ENCODE results near the gene FGD5. TPM values are rescaled to one million over a fixed set of nuclear protein-coding genes. Genes with fewer than 3 reads are reported as not detected.

The FGD5 gene
- total and polyA plus RNA-seq, 11 donors = 6.4 to 22.5 (median 14.9) TPM

- TF ChIP-seq POLR2A (IDR thresholded peaks at IDR 0.05) = no peak
- TF ChIP-seq, protein P1, sequence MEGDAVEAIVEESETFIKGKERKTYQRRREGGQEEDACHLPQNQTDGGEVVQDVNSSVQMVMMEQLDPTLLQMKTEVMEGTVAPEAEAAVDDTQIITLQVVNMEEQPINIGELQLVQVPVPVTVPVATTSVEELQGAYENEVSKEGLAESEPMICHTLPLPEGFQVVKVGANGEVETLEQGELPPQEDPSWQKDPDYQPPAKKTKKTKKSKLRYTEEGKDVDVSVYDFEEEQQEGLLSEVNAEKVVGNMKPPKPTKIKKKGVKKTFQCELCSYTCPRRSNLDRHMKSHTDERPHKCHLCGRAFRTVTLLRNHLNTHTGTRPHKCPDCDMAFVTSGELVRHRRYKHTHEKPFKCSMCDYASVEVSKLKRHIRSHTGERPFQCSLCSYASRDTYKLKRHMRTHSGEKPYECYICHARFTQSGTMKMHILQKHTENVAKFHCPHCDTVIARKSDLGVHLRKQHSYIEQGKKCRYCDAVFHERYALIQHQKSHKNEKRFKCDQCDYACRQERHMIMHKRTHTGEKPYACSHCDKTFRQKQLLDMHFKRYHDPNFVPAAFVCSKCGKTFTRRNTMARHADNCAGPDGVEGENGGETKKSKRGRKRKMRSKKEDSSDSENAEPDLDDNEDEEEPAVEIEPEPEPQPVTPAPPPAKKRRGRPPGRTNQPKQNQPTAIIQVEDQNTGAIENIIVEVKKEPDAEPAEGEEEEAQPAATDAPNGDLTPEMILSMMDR (IDR thresholded peaks at IDR 0.05) = peak; percentile 61 to 82 (median 74)
- H3K4me3 ChIP-seq = no peak overlapping the region
- ATAC-seq = peak in 3 of 4 donors; percentile 19 to 49 (median 35)
- H3K9me3 ChIP-seq = no peaks in the 10 kb centered on the region
- WGBS, 4 donors = 62 to 70% (median 67%) methylated on average over 8 to 9 of the region's 9 CpGs
- intact Hi-C loops (cut with DNase I) = loop anchor here in 3 of 10 donors (5.0 to 10.0 kb wide), 5 partner anchors 116 to 479 kb away; partner anchors contain the start of gene MRPS25 (in 1 of the 3)
- H3K27me3 ChIP-seq = no peaks in the 10 kb centered on the region
- peaks cover 0 to 8% (median 4%) of the 10 kb centered on the region in 12 donors for H3K4me1 ChIP-seq
- no peak overlapping the region for H3K27ac ChIP-seq
- DNase-seq = no peak
- H3K36me3 ChIP-seq = peaks cover 0 to 80% (median 24%) of the 10 kb centered on the region in 9 donors
Measured at GRCh38 chr3:14925729-14926591, 107.2 kb downstream of the FGD5 start.

DNA sequence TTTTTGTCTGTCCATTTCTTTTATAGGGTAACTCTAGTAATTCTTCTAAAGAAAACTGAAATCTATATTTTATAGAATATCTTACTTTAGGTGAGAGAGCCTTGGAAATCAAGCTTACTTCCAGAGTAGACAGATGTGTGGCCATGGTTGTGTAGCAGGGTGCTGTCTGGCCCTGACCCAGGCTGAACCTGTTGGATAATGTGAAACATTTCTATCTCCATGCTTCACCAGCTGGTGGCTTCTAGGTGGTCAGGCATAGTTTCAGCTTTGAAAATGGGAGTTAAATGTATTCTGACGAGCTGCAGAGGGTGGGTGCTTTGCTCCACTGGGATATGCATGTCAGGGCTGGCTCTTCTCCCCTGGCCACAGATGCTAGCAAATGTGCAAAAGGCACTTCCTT is 107.8 kb downstream of the FGD5 start:
- ATAC-seq (no peak), DNase-seq (no peak)
- 77 to 92% (median 82%) methylated on average over 1 of the region's 1 CpG for WGBS, 4 donors
- intact Hi-C loops (cut with DNase I) = loop anchor here in 3 of 10 donors (5.0 to 10.0 kb wide), 5 partner anchors 116 to 478 kb away; partner anchors contain the start of gene MRPS25 (in 1 of the 3)
- Histone ChIP-seq H3K27me3 (no peaks in the 10 kb centered on the region), H3K36me3 (peaks cover 0 to 86% (median 24%) of the 10 kb centered on the region in 9 donors), H3K9me3 (no peaks in the 10 kb centered on the region), H3K4me3 (no peak overlapping the region), H3K27ac (no peak overlapping the region), H3K4me1 (peaks cover 0 to 4% (median 0%) of the 10 kb centered on the region in 12 donors)
- TF ChIP-seq POLR2A (IDR thresholded peaks at IDR 0.05) = no peak
- TF ChIP-seq, protein P1 (IDR thresholded peaks at IDR 0.05) = no peak

- 90 to 94% (median 92%) methylated on average over 5 of the region's 5 CpGs for WGBS, 4 donors
- H3K9me3 ChIP-seq = no peaks in the 10 kb centered on the region
- ATAC-seq (no peak), DNase-seq (no peak)
- peaks cover 0 to 4% (median 0%) of the 10 kb centered on the region in 12 donors for H3K4me1 ChIP-seq
- no peak overlapping the region for H3K4me3 ChIP-seq
- no peaks in the 10 kb centered on the region for H3K27me3 ChIP-seq
- H3K36me3 ChIP-seq = peaks cover 0 to 86% (median 28%) of the 10 kb centered on the region in 9 donors
- TF ChIP-seq, protein P1 (IDR thresholded peaks at IDR 0.05) = no peak
- no peak for TF ChIP-seq POLR2A (IDR thresholded peaks at IDR 0.05)
- H3K27ac ChIP-seq = no peak overlapping the region
- intact Hi-C loops (cut with DNase I) = loop anchor here in 3 of 10 donors (5.0 to 10.0 kb wide), 5 partner anchors 115 to 477 kb away; partner anchors contain the start of gene MRPS25 (in 1 of the 3)
Measured at GRCh38 chr3:14927308-14927707, 108.5 kb downstream of the FGD5 start.

Measured in heart left ventricle (tissue), 16 donors.